ENCODE results near the gene TROAP.
"Not testable (repeated sequence)": the region's sequence is repeated elsewhere in the genome, so short reads cannot be mapped to it uniquely, and the experiment has no call there.

Gene TROAP

DNA sequence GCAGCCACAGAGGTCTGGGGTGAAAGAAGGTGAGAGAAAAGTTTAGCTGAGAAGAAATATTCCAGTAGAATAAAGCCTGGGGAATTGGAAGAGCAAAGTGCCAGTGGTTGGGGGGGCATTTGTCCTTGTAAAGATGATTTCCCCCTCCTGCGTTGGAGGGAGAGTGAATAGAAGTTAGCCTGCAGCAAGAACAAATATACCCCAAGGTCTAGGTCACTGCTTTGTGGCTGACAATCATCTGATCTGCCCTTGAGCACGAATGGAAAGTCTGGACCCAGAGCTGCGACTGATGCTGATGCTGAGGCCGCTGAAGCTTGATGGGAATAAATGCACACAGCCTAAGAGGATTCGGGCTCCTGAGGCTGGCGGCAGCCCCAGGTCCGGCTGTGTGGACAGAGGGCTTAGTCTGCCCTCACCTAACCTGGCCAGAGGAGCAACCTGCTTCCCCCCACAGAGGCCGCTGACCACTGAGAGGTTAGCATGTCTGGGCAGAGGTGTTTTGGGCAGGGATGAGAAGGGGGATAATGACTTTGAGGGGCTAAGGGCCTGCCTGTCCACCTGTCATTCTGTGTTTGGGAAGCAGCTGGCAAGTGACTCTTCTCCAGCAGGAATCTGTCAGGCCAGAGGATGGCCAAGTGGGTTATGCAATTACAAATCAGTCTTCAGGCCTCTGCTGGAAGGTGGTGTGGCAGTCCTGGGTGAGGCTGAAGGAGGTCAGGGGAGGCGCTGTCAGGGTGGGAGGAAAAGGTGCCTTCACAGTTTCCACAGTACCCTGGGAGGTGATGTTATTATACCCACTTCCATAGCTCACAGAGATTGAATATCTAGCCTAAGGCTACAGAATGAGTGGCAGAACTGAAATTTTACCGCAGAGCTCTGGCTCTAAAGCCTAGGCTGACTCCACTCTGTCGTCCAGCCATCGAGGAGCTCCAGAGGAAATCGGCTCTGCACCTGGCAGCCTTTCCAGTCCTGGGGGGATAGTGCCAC is 46.5 kb upstream of the TROAP start:
- Histone ChIP-seq H3K4me3 (ENCODE audit: low read length, poor library complexity, severe bottlenecking) (no peak overlapping the region), H3K9ac (ENCODE audit: low read depth, low read length, poor library complexity, severe bottlenecking) (no peak overlapping the region), H3K36me3 (ENCODE audit: insufficient read depth, low read length) (peaks cover 19% of the 10 kb centered on the region; the same call in 1 of the 2 replicates), H3K79me2 (ENCODE audit: insufficient read depth, low read length) (peaks cover 3% of the 10 kb centered on the region; the same call in 1 of the 2 replicates), H4K20me1 (ENCODE audit: insufficient read depth, low read length, poor library complexity, severe bottlenecking) (peaks cover 2% of the 10 kb centered on the region), H2AFZ (ENCODE audit: low read length) (no peak overlapping the region), H3K4me1 (ENCODE audit: insufficient read depth, low read length, poor library complexity, severe bottlenecking) (no peaks in the 10 kb centered on the region), H3K9me2 (replicated peaks; ENCODE audit: low read depth, low read length) (no peaks in the 10 kb centered on the region), H3K9me3 (ENCODE audit: insufficient read depth, low read depth, low read length) (no peaks in the 10 kb centered on the region), H3K27me3 (ENCODE audit: insufficient read depth, low read length, poor library complexity, severe bottlenecking) (no peaks in the 10 kb centered on the region), H3K4me2 (ENCODE audit: low read depth, low read length, poor library complexity, severe bottlenecking) (no peak overlapping the region), H3F3A (ENCODE audit: low read depth) (peaks cover 2% of the 10 kb centered on the region; the same call in 1 of the 2 replicates)
- no peak for TF ChIP-seq CTCF (conservative IDR thresholded peaks at IDR 0.05; ENCODE audit: low read length)
- no peak for TF ChIP-seq EZH2phosphoT487 (IDR thresholded peaks at IDR 0.05; ENCODE audit: borderline replicate concordance)

- no peaks in the 10 kb centered on the region for H4K20me1 ChIP-seq (ENCODE audit: insufficient read depth, low read length, poor library complexity, severe bottlenecking)
- no peaks in the 10 kb centered on the region for H3K9me3 ChIP-seq (ENCODE audit: insufficient read depth, low read depth, low read length)
- H3K9ac ChIP-seq (ENCODE audit: low read depth, low read length, poor library complexity, severe bottlenecking) = no peak overlapping the region
- TF ChIP-seq EZH2phosphoT487 (IDR thresholded peaks at IDR 0.05; ENCODE audit: borderline replicate concordance) (no peak), CTCF (conservative IDR thresholded peaks at IDR 0.05; ENCODE audit: low read length) (no peak)
- no peaks in the 10 kb centered on the region for H3K27me3 ChIP-seq (ENCODE audit: insufficient read depth, low read length, poor library complexity, severe bottlenecking)
- no peak overlapping the region for H2AFZ ChIP-seq (ENCODE audit: low read length)
- peaks cover 13% of the 10 kb centered on the region; the same call in 1 of the 2 replicates for H3K36me3 ChIP-seq (ENCODE audit: insufficient read depth, low read length)
- H3K9me2 ChIP-seq (replicated peaks; ENCODE audit: low read depth, low read length) = no peaks in the 10 kb centered on the region
- H3K4me1 ChIP-seq (ENCODE audit: insufficient read depth, low read length, poor library complexity, severe bottlenecking) = no peaks in the 10 kb centered on the region
- H3K4me3 ChIP-seq (ENCODE audit: low read length, poor library complexity, severe bottlenecking) = no peak overlapping the region
- peaks cover 2% of the 10 kb centered on the region; the same call in 1 of the 2 replicates for H3F3A ChIP-seq (ENCODE audit: low read depth)
- H3K4me2 ChIP-seq (ENCODE audit: low read depth, low read length, poor library complexity, severe bottlenecking) = no peak overlapping the region
- no peaks in the 10 kb centered on the region for H3K79me2 ChIP-seq (ENCODE audit: insufficient read depth, low read length)
Measured at GRCh38 chr12:49277466-49277865, 45.6 kb upstream of the TROAP start.

DNA sequence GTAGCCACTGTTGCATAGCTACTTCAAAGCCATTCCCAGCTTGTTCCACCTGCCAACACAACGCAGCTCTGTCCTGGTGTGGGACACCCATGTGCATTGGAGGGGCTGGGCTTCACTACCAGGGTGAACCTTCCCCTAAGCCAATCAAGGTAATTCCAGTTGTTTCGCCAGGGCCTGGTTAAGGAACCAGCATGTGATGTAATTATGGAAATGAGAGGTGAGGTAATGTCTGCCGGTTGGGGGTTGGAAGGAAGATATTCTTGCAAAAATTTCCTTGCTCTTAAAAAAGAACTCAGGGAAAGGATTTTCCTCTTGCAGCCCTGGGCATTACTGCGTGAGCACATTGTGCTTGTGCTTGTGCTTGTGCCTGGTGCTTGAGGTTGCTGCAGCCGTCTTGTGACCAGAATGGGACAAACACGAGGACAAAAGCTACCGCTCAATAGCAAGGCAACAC is 43.3 kb upstream of the TROAP start:
- H4K20me1 ChIP-seq (ENCODE audit: insufficient read depth, low read length, poor library complexity, severe bottlenecking) = no peaks in the 10 kb centered on the region
- no peak overlapping the region for H3K9ac ChIP-seq (ENCODE audit: low read depth, low read length, poor library complexity, severe bottlenecking)
- no peaks in the 10 kb centered on the region for H3K9me2 ChIP-seq (replicated peaks; ENCODE audit: low read depth, low read length)
- no peak overlapping the region for H2AFZ ChIP-seq (ENCODE audit: low read length)
- H3F3A ChIP-seq (ENCODE audit: low read depth) = no peaks in the 10 kb centered on the region; the same call in 1 of the 2 replicates
- no peaks in the 10 kb centered on the region for H3K36me3 ChIP-seq (ENCODE audit: insufficient read depth, low read length)
- TF ChIP-seq EZH2phosphoT487 (IDR thresholded peaks at IDR 0.05; ENCODE audit: borderline replicate concordance) = no peak
- TF ChIP-seq CTCF (conservative IDR thresholded peaks at IDR 0.05; ENCODE audit: low read length) = no peak
- no peaks in the 10 kb centered on the region for H3K9me3 ChIP-seq (ENCODE audit: insufficient read depth, low read depth, low read length)
- no peaks in the 10 kb centered on the region for H3K4me1 ChIP-seq (ENCODE audit: insufficient read depth, low read length, poor library complexity, severe bottlenecking)
- no peaks in the 10 kb centered on the region for H3K79me2 ChIP-seq (ENCODE audit: insufficient read depth, low read length)
- H3K4me2 ChIP-seq (ENCODE audit: low read depth, low read length, poor library complexity, severe bottlenecking) = no peak overlapping the region
- H3K4me3 ChIP-seq (ENCODE audit: low read length, poor library complexity, severe bottlenecking) = no peak overlapping the region
- no peaks in the 10 kb centered on the region for H3K27me3 ChIP-seq (ENCODE audit: insufficient read depth, low read length, poor library complexity, severe bottlenecking)

DNA sequence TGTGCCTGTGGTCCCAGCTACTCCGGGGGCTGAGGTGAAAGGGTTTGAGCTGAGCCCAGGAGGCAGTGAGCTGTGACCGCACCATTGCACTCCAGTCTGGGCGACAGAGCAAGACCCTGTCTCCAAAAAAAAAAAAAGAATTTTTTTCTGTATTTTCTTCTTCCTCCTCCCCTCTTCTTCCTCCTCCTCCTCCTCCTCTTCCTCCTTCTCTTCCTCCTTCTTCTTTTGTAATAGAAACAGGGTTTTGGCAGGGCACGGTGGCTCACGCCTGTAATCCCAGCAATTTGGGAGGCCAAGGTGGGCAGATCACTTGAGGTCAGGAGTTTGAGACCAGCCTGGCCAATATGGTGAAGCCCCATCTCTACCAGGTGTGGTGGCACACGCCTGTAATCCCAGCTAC is 42.5 kb upstream of the TROAP start:
- H3K4me3 ChIP-seq (ENCODE audit: low read length, poor library complexity, severe bottlenecking); H3K27me3 ChIP-seq (ENCODE audit: insufficient read depth, low read length, poor library complexity, severe bottlenecking); H3K36me3 ChIP-seq (ENCODE audit: insufficient read depth, low read length); H4K20me1 ChIP-seq (ENCODE audit: insufficient read depth, low read length, poor library complexity, severe bottlenecking); H3K4me1 ChIP-seq (ENCODE audit: insufficient read depth, low read length, poor library complexity, severe bottlenecking); H3K4me2 ChIP-seq (ENCODE audit: low read depth, low read length, poor library complexity, severe bottlenecking); H3K9ac ChIP-seq (ENCODE audit: low read depth, low read length, poor library complexity, severe bottlenecking); H3K79me2 ChIP-seq (ENCODE audit: insufficient read depth, low read length); H2AFZ ChIP-seq (ENCODE audit: low read length); H3F3A ChIP-seq (ENCODE audit: low read depth); H3K9me3 ChIP-seq (ENCODE audit: insufficient read depth, low read depth, low read length); H3K9me2 ChIP-seq (replicated peaks; ENCODE audit: low read depth, low read length): not testable (repeated sequence)

Measured in Loucy (cell line).